AG10803 (cell line): ENCODE measurements around the gene C19orf38.

Experiments used
- DNase-seq: peaks from one replicate; pipeline ENCODE4 v3.0.0; 2010; ENCODE audit warnings: low read depth
- H3K4me3 ChIP-seq: 2 replicates; pipeline ENCODE4 v1.5.1; 2011; ENCODE audit warnings: mild to moderate bottlenecking, low read length, control low read depth
- TF ChIP-seq, protein P1 (sequence below): conservative IDR thresholded peaks from 2 replicates; pipeline ENCODE4 v1.5.1; 2011; ENCODE audit warnings: mild to moderate bottlenecking, low read length, control low read depth, inconsistent platforms

Gene C19orf38

GRCh38 chr19:10882108-10882457, 33.9 kb downstream of the C19orf38 start:
- TF ChIP-seq, protein P1, sequence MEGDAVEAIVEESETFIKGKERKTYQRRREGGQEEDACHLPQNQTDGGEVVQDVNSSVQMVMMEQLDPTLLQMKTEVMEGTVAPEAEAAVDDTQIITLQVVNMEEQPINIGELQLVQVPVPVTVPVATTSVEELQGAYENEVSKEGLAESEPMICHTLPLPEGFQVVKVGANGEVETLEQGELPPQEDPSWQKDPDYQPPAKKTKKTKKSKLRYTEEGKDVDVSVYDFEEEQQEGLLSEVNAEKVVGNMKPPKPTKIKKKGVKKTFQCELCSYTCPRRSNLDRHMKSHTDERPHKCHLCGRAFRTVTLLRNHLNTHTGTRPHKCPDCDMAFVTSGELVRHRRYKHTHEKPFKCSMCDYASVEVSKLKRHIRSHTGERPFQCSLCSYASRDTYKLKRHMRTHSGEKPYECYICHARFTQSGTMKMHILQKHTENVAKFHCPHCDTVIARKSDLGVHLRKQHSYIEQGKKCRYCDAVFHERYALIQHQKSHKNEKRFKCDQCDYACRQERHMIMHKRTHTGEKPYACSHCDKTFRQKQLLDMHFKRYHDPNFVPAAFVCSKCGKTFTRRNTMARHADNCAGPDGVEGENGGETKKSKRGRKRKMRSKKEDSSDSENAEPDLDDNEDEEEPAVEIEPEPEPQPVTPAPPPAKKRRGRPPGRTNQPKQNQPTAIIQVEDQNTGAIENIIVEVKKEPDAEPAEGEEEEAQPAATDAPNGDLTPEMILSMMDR, result no peak
- no peak overlapping the region for H3K4me3 ChIP-seq
- no peak for DNase-seq

- TF ChIP-seq, protein P1, result no peak
- DNase-seq, result peak; percentile 67
These were observed 36.1 kb downstream of the C19orf38 start for GRCh38 chr19:10884274-10884673.

DNA sequence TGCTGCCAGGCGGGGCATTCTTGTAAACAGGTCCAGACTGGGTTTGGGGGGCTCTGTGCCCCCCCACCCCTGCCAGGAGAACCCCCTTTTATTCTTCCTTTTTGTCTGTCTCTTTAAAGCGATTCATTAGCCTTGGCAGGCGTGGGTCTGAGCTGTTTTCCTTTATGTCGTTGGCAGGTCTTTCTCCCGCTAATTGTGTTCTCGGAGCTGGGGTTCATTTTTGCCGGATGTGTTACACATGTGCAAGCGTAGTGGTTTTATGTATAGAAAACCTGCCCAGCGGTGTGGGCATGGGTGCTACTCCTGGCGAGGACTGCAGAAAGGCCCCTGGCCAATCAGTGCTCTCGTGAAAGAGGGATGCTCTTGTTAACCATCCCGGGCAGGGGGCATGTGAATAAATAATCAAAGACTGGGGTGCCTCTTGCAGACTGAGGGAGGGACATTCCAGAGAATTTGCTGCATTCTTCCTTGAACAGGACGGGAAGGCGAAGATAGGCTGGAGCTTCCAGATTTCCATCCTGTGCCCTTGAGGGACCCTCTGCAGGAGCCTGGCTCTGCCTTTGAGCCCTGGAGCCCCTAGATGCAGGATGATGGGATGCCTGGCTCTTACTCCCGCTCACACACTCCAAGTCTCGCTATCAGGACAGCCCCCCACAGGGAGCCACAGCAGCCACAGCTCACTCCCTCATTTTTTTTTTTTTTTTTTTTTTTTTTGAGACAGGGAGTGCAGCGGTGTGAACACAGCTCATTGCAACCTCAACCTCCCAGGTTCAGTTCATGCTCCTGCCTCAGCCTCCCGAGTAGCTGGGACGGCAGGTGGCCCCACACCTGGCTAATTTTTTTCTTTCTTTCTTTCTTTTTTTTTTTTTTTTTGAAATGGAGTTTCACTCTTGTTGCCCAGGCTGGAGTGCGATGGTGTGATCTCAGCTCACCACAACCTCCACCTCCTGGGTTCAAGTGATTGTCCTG, 37.3 kb downstream of the C19orf38 start:
- no peak overlapping the region for H3K4me3 ChIP-seq
- DNase-seq, result no peak
- TF ChIP-seq, protein P1, result no peak

More at GRCh38 chr19:10884274-10884673, 36.1 kb downstream of the C19orf38 start:
- no peak overlapping the region for H3K4me3 ChIP-seq

- no peak overlapping the region for H3K4me3 ChIP-seq
- TF ChIP-seq, protein P1, result no peak
- no peak for DNase-seq
These were observed 39.6 kb downstream of the C19orf38 start for GRCh38 chr19:10887616-10888367.

- no peak for DNase-seq
- TF ChIP-seq, protein P1, result no peak
- H3K4me3 ChIP-seq, result no peak overlapping the region
These were observed 40.2 kb downstream of the C19orf38 start for GRCh38 chr19:10888421-10888866.

GRCh38 chr19:10889880-10890279, 41.7 kb downstream of the C19orf38 start:
- DNase-seq, result no peak
- TF ChIP-seq, protein P1, result no peak
- no peak overlapping the region for H3K4me3 ChIP-seq
